Measurements from ENCODE around the gene PRKN.

The PRKN gene

DNA sequence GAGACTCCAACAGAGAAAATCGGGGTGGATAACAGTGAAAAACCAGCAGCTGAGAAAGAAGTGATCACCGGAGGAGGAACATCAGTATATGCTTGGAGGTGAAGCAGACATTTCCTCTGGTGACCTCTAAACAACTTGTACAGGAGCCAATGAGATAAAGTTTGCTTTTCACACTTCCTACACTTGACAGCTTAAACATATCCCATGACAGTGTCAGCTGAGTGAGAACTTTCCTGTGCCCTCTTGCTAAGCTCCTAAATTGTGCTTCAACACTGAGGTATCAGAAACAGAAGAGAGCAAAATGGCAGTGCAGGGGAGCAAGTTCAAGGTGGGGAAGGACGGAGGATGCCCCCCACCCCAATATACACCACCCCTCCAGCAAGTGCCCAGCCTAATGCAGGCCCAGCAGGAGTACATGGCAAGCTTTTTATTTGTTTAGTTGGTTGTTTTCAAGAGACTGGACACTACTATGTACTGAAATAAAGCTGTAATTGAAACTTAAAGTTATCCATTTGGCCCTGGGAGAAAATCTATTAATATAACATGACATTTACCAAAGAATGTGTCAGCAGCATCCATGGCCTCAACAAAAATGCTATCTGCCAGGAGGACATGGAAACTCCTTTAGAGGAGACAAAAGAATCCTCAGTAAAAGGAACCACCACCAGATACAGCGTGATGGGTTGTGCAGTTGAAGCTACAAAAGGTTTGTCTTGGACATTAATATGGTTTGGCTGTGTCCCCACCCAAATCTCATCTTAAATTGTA is 540.2 kb downstream of the PRKN start:
- DNase-seq (ENCODE audit: low read depth in 2 of 2): no peak

DNA sequence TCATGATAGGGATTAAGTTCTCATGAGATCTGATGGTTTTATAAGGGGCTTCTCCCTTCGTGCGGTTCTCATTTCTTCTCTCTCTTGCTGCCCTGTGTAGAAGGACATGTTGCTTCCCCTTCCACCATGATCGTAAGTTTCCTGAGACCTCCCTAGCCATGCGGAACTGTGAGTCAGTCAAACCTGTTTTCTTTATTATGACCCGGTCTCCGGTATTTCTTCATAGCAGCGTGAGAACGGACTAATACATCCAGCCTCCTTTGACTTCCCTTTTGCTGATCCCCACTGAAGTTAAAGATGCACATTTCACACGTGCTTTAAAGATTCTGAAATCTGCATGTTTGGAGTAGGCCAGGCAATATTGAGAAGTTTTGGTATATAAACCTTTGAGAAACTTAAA is 543.1 kb downstream of the PRKN start:
- DNase-seq (ENCODE audit: low read depth in 2 of 2): no peak

DNA sequence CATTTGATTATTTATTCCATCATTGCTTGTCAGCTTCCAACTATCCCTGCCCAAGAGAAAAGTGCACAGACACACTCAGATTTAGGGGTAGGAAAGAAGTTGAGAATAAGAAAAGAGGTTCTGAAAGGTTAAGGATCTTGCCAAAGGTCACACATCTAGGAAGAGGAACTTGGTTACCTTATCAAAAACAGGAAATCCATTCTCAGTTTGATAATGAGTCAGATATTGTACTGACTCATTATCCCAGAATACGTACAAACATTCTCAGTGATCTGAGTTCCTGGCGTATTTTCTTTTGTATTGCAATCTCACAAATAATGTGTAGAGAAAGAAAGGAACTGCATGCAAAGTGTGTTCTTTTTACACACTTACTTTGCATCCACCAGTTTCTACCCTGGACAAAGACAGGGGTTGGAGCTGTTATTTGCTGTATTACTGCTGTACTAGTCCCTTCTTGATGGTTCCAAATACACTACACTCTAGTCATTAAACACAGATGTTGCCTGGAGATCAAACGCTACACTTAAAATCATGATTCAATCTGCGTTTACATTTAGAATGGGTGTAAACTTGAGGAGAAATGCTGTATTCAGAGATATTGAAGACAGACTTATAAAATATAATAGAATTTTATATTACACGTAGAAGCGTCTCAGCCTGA is 545.7 kb downstream of the PRKN start:
- no peak for DNase-seq (ENCODE audit: low read depth in 2 of 2)

DNA sequence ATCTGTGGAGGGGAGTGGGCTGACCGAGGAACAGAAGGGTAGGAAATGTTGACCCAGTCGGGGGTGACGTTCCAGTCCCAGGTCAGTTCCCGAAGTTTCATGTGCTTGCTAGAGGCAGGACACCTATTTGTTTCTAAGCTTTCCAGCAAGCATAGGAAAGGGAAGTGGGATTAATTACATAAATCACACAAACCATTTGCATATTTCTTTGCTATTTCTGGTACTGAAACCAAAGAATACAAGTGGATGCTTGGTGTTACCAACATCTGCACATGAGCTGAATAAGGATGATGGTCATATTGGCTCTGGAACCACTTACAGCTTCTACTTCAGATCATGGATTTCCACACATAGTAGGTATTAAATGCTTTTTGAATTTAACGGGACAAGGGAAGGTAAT is 546.5 kb downstream of the PRKN start:
- DNase-seq (ENCODE audit: low read depth in 2 of 2): no peak

DNA sequence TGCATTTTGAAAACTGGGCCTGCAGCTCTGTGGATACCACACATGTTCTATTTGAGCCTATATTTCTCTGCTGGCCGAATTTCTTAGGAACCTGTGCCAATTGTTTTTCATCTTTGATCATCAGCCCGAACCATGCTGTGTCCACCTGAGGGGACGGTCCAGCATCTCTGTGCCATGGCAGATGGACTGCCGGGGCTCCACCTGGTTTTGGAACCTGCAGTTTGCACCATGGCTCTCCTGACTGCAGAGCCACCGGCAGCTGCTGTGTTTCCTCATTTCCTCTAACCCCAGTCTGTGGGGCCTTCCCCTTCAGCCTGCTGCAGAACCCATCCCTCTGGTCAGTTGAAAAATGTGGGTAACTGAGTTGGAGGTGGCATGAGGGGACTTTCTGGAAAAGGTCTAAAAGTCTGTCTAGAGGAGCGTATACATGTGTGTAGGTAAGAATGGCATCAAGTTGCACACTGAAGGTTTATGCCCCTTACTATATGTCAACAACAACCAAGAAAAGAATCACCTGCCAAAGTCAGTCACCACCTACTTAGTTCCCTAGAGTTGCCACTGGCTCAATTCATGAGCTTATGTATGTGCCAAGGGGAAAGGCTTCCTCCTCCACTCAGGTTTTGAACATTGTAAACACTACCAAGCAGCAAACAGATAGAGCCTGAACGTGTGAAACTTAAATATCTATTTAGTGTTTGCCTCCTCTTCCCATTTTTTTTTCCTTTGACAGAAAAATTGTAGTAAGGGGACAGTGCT is 548.2 kb downstream of the PRKN start:
- no peak for DNase-seq (ENCODE audit: low read depth in 2 of 2)

DNA sequence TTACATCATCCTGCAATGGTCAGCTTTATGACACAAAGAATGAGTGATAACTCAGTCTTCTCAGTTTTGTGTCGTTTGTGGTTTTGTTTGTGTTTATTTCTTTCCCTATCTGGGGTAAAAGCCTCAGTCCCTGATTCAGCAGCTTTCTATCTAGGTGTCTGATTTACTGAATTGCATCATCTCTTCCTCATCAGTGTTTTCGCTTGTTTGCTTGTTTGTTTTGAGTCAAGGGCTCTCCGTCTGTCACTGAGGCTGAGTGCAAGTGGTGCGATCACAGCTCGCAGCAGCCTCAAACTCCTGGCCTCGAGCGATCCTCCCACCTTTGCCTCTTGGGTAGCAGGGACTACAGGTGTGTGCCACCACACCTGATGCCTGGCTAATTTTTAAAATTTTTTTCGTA is 548.9 kb downstream of the PRKN start:
- no peak for DNase-seq (ENCODE audit: low read depth in 2 of 2)

DNA sequence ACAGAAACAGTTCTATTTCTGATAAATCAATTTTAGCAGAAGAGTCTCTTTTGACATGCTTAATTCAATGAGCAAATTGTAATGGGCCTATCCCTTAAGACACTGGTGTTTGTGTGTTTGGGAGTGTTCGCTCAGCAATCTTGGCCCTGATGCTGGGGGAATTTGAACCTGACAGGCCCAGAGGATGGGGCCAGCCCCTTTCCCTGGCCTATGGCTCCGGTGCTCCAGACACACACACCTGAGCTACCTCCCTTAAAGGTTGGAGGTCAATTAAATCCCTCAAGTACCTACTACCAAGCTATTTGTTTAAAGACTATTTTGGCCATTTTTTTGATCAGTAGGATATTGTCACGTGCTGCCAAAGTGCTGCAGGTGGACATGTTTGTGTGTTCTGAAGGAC is 549.3 kb downstream of the PRKN start:
- DNase-seq (ENCODE audit: low read depth in 2 of 2): no peak

DNA sequence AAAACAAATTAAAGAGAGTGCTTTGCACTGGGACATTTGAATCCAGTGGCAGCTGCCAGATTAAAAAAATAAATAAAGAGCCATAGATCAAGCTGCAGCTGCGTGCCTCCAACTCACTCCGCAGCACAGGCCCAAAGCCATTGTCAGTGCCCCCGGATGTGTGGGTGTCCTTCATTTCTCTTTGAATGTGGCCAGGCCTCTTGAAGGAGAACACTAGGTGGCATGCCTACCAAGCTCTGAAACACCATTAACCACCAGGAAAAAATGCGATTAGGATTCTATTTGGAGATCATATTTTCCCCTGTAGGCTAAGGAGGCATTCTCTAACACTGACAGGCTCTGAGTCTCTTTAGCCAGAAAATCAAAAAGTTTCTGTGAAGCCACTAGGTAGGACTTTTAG is 549.8 kb downstream of the PRKN start:
- no peak for DNase-seq (ENCODE audit: low read depth in 2 of 2)

DNA sequence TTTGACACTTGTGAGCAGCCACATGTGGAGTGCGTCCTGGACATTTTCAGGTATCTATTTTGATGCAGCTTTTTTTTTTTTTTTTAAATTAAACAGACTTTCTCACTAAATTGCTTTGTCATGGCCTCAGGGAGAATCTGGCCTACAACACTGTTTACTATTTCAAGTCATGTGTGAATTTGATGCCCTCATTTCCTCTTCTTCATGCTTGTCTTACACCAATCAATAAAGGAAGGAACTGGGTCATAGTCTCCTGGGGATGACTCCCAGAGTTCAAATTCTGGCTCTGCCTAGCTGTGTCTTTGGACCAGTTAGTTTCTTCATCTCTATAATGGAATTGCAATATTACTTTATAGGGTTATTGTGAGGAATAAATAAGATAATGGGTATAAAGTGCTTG is 554.1 kb downstream of the PRKN start:
- no peak for DNase-seq (ENCODE audit: low read depth in 2 of 2)

DNA sequence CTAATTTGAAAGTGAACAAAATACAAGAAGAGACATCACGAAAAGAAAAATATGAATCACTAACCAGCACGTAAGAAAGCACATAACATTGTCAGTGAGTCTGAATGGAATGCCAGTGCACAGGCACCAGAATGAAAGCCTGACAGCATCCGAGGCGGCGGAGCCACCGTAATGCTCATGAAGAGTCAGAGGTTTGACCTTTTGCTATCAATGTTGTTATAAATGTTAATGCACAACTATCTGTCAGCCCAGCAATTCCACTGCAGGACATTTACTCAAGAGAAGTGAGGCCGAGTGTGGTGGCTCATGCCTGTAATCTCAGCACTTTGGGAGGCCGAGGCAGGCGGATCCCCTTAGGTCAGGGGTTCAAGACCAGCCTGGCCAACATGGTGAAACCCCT is 562.1 kb downstream of the PRKN start:
- no peak for DNase-seq (ENCODE audit: low read depth in 2 of 2)

DNA sequence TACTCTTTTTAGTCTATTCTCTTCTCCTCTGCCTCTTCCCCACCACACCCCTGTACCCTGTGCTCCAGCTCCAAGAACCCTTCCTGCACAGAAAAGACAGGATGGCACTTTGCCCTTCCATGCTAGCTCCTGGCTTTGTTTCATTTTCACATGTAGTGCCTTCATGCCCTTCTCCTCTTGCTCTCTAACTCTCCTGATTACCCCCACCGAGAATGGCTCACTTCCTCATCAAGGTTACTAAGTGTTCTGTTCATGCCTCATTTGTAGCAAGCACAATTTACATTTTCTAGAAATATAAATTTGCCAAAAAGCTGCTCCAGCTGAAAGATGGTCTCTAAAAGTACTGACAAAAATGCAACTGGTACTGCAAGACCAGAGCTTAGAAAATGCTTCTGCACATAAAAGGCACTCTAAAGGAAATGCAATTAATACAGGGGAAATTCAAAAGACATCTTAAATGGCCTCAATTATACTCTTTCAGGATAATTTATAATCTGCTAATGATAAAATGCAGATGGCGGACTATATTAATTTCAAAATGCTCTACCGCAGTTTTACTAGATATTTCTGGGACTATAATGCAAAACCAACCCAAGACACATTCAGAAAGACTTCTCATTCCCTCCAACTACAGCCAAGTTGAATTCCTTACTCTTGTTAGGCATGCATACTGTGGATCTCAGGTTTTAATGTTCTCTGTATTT is 570.2 kb downstream of the PRKN start:
- no peak for DNase-seq (ENCODE audit: low read depth in 2 of 2)

DNA sequence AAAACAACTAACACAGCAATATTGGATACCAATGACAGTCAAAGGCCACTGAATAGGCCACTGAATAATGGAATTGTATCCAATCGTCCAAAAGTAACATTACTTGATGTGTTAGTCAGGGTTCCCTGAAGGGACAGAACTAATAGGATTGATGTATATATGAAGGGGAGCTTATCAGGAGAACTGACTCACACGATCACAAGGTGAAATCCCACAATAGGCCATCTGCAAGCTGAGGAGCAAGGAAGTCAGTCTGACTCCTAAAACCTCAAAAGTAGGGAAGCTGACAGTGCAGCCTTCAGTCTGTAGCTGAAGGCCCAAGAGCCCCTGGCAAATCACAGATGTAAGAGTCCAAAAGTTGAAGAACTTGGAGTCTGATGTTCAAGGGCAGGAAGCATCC is 571.4 kb downstream of the PRKN start:
- DNase-seq (ENCODE audit: low read depth in 2 of 2): no peak

DNA sequence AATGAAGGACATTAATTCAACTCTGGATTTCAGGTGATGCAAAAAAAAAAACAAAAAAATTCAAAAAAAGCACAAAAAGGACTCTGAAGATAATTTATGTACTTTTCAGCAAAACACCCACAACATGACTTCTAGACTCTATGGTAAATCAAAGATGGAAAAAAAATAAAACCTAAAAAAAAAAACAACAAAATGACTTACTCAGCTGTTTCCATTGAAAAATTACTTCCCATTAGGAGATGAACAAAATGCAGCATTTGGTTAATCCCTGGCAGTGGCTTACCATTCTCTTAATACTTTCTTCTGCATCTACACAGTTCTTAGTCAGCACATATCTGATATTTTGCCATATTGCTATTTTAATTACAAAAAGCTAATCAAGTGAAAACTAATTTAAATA is 572.6 kb downstream of the PRKN start:
- no peak for DNase-seq (ENCODE audit: low read depth in 2 of 2)

DNA sequence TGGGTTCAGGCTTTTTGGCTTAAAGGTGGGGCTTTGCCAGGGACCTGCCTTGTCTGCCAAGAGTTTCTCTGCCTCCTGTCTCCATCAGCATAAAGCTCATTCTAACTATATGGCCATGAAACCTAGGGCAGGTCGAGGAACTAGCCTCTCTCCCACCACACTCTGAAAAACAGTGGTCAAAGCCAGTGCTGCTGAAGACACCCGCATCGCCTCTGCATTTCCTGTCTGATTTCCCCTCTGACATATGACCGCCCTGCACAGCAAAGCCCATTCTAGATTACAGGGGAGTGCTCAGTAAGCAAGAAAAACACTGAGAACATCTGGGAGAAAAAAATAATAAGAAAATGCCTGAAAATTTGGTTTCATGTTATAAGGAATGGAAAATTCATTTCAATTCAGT is 573.6 kb downstream of the PRKN start:
- no peak for DNase-seq (ENCODE audit: low read depth in 2 of 2)

DNA sequence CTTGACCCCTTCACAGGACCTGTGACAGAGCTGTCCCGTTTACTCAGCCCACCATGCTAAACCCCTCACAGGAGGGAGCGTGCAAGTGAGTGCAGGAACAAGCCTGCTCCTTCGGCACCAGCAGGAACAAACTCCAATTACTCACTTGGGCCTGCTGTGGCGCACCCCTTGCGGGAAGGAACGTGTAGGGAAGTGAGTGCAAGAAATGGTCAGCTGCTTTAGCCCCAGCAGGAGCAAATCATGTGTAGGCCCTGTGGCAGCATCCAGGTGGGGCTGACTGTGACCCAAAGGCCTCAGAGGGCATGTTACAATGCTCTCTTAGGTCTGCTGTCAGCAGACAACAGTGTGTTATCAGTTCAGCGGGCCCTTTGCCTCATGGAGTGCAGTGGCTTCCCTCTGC is 574.4 kb downstream of the PRKN start:
- DNase-seq (ENCODE audit: low read depth in 2 of 2): no peak

DNA sequence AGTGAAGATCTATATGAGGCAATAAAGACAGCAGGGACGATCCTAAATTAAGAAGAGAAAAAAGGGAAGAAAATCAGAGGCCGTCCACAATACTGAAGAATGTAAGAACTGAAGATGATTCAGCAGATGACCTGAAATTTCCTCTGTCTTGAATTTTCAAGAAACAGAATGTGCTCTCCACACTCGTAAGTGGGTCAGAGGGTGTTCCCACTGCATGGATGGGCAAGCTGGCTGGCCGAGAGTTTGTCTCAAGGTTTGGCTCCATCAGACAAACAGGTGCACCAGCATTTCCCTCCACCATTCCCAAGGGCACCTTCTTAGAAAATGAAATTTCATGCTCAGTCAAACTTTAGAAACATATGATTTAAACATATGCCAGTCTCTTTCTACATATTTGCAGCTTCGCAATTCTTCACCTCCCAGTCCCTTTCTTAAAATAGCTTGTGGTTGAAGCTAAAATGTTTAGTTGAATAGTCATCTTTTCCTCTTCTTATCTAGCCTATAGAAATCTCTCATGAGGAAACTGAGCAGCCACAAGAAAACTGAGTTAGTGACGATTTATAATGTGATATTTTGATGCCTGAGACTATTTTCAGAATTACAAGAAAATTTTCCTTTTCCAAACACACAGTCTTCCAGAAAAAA is 576.4 kb downstream of the PRKN start:
- no peak for DNase-seq (ENCODE audit: low read depth in 2 of 2)

DNA sequence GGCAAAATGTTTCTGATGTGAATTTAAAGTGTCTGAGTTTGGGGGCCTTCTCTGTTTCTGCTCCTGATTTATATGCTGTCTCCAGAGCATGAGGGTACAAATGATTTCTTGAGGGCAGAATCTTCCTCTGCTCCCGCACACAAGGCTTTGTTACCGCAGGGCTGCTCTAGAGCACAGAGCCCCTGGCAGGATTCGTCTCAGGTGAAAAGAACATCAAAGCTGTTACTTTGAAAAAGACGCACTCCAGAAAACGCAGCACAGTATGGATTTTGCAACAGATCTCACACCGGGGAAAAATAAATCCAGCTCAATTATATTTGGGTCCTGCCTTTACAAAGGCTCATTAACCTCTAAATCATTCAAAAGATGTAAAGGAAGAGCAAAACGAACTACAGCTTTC is 577.3 kb downstream of the PRKN start:
- no peak for DNase-seq (ENCODE audit: low read depth in 2 of 2)

DNA sequence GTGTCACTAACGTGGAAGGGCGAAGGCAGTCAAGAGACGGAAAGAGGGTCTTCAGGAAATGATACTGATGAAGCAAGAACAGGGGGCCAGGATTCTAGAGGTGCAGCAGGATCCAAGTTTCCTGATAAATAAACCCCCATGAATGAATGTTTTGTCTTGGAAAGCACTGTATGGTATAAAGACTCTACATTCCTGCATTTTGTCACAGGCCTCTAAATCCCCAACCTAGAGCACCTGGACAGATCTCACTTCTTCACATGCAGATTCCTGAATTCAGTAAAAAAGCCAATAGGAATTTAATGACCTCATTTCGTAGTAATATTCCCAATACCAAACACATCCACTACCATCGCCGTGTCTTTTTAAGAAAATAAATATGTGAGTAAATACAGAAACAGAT is 577.8 kb downstream of the PRKN start:
- no peak for DNase-seq (ENCODE audit: low read depth in 2 of 2)

DNA sequence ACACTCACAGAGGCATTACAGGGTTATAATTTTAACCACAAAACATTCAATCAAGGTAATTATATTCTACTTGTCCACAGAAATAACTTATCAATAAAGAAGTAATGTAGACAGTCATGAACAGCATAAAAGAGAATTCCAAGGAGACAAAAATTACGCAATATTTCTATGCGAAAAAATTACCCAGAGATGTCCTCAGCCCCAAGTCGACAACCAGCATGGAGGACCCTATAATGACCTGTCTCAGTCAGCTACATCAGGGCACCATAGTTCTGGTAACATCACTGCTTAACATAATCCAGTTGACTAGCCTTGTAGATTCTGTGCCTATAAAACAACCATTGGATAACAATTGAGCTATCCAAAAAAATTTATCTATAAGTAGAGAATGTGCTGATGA is 579.8 kb downstream of the PRKN start:
- no peak for DNase-seq (ENCODE audit: low read depth in 2 of 2)

DNA sequence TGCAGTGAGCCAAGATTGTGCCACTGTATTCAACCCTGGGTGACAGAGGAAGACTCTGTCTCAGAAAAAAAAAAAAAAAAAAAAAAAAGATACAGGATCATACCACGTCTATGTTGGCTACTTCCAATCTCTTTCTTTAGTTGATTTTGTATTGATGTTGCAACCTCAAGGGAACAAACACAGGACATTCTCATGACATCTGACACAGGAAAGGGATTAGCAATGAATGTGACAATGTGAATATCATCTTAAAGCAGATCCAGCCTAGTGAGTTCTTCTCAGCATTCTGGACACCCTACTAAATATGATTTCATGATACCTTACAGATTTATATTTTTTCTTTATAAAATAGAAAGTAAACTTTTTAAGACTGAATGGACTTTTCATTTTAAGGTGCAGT is 580.3 kb downstream of the PRKN start:
- no peak for DNase-seq (ENCODE audit: low read depth in 2 of 2)

DNA sequence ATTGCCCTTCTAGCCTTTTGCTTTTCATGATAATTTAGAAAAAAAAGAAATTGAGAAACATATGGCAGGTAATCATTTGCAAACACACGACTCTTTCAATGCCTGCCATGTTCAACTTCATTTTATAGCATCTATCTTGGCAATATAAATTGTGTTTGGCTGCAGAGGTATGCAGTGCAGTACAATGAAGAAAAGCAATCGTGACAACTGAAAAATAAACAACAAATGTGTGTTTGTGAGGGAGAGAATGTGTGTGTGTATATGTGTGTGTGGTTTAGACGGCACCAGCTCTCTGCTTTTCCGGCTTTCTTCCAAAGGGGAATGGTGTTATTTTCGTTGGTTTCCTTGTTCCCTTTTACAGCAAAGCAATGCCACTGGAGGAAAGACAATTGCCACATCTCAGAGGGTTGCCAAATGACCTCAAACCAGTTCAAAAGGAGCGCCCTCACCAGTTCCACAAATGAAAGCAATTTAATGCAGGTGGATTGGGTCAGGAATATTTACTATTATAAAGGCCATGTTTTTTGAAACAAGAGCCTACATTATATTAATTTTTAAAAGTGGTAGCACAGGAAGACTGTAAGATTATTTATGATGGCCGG is 587.2 kb downstream of the PRKN start:
- DNase-seq (ENCODE audit: low read depth in 2 of 2): no peak

DNA sequence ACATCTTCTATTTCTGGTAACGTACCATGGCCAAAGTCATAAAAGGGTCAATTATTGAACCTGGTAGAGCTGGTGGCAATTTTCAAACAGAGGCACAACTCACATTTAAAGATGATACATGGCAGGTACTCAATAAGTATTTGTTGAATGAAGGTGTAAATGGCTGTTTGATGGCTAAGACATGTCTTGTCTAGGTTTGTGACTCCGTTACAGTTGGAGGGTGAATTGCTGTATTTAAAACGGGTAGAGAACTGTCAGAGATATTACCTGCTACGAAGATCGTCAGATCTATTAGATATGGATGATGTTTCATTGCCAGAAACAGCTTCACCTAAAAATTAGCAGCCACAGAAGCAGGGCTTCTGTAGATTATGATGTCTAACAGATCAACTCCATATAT is 601.9 kb downstream of the PRKN start:
- no peak for DNase-seq (ENCODE audit: low read depth in 2 of 2)

Data from stimulated activated CD4-positive, alpha-beta T cell treated with anti-CD3 and anti-CD28 coated beads, Interleukin-15, amount 100 ng/mL, for 48 hours (primary cell).